ENCODE results near the gene PRIM2. TPM values are rescaled to one million over a fixed set of nuclear protein-coding genes. Genes with fewer than 3 reads are reported as not detected.
"Not testable (repeated sequence)": the region's sequence is repeated elsewhere in the genome, so short reads cannot be mapped to it uniquely, and the experiment has no call there.

The PRIM2 gene
- polyA plus RNA-seq, 1 donor (not counting 4 experiments of a cell fraction or from before 2014, with no cell fraction given): 12.8 TPM

- H3K4me1 ChIP-seq (ENCODE audit: control insufficient read depth, extremely low read depth, insufficient read depth, low read length); H3K36me3 ChIP-seq (ENCODE audit: control insufficient read depth in 2 of 2, extremely low read depth in 1 of 2, insufficient read depth in 2 of 2, low read length in 2 of 2); dilution Hi-C loops (cut with MboI; ENCODE audit: extremely low pct_ligation_motif_present, low sequenced_read_pairs); H3K27me3 ChIP-seq (ENCODE audit: control insufficient read depth, extremely low read depth, insufficient read depth, low read length); H3K9me1 ChIP-seq (ENCODE audit: control insufficient read depth, extremely low read depth, insufficient read depth, low read length); H3K27ac ChIP-seq (ENCODE audit: control insufficient read depth, insufficient read depth, low read length); H3K9ac ChIP-seq (ENCODE audit: control insufficient read depth, extremely low read depth, insufficient read depth, low read length); H3K4me2 ChIP-seq (ENCODE audit: control insufficient read depth, extremely low read depth, insufficient read depth, low read depth, low read length); H3K79me2 ChIP-seq (ENCODE audit: control insufficient read depth, insufficient read depth, low read length); DNase-seq (ENCODE audit: low read depth, low spot score); H3K9me3 ChIP-seq (ENCODE audit: control insufficient read depth, low read depth, low read length); H2AFZ ChIP-seq (ENCODE audit: control insufficient read depth, low read length); FAIRE-seq; H3K4me3 ChIP-seq (ENCODE audit: control insufficient read depth in 2 of 3, extremely low read depth in 1 of 3, insufficient read depth in 2 of 3, low read depth in 1 of 3, low read length in 3 of 3); H4K20me1 ChIP-seq (ENCODE audit: control insufficient read depth, extremely low read depth, insufficient read depth, low read length): not testable (repeated sequence)
Observed at GRCh38 chr6:57515845-57516244, 198.4 kb downstream of the PRIM2 start.

GRCh38 chr6:57516776-57517175, 199.3 kb downstream of the PRIM2 start:
- H2AFZ ChIP-seq (ENCODE audit: control insufficient read depth, low read length); H3K9ac ChIP-seq (ENCODE audit: control insufficient read depth, extremely low read depth, insufficient read depth, low read length); H4K20me1 ChIP-seq (ENCODE audit: control insufficient read depth, extremely low read depth, insufficient read depth, low read length); H3K9me3 ChIP-seq (ENCODE audit: control insufficient read depth, low read depth, low read length); H3K79me2 ChIP-seq (ENCODE audit: control insufficient read depth, insufficient read depth, low read length); H3K9me1 ChIP-seq (ENCODE audit: control insufficient read depth, extremely low read depth, insufficient read depth, low read length); H3K27ac ChIP-seq (ENCODE audit: control insufficient read depth, insufficient read depth, low read length); H3K4me1 ChIP-seq (ENCODE audit: control insufficient read depth, extremely low read depth, insufficient read depth, low read length); DNase-seq (ENCODE audit: low read depth, low spot score); FAIRE-seq; H3K27me3 ChIP-seq (ENCODE audit: control insufficient read depth, extremely low read depth, insufficient read depth, low read length); dilution Hi-C loops (cut with MboI; ENCODE audit: extremely low pct_ligation_motif_present, low sequenced_read_pairs); H3K36me3 ChIP-seq (ENCODE audit: control insufficient read depth in 2 of 2, extremely low read depth in 1 of 2, insufficient read depth in 2 of 2, low read length in 2 of 2); H3K4me2 ChIP-seq (ENCODE audit: control insufficient read depth, extremely low read depth, insufficient read depth, low read depth, low read length); H3K4me3 ChIP-seq (ENCODE audit: control insufficient read depth in 2 of 3, extremely low read depth in 1 of 3, insufficient read depth in 2 of 3, low read depth in 1 of 3, low read length in 3 of 3): not testable (repeated sequence)

DNA sequence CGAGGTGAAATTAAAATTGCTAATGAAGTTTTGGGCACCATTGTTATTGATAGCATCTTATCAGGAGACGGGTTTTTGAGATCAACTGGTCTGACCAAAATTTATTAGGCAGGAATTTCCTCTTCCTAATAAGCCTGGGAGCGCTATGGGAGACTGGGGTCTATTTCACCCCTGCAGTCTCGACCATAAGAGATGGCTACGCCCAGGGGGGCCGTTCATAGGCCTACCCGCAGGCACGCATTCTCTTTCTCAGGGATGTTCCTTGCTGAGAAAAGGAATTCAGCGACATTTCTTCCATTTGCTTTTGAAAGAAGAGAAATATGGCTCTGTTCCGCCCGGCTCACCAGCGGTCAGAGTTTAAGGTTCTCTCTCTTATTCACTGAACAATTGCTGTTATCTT, 201.8 kb downstream of the PRIM2 start:
- H3K9ac ChIP-seq (ENCODE audit: control insufficient read depth, extremely low read depth, insufficient read depth, low read length); H3K79me2 ChIP-seq (ENCODE audit: control insufficient read depth, insufficient read depth, low read length); FAIRE-seq; H3K27ac ChIP-seq (ENCODE audit: control insufficient read depth, insufficient read depth, low read length); H3K9me3 ChIP-seq (ENCODE audit: control insufficient read depth, low read depth, low read length); H3K36me3 ChIP-seq (ENCODE audit: control insufficient read depth in 2 of 2, extremely low read depth in 1 of 2, insufficient read depth in 2 of 2, low read length in 2 of 2); H3K9me1 ChIP-seq (ENCODE audit: control insufficient read depth, extremely low read depth, insufficient read depth, low read length); H3K27me3 ChIP-seq (ENCODE audit: control insufficient read depth, extremely low read depth, insufficient read depth, low read length); H3K4me1 ChIP-seq (ENCODE audit: control insufficient read depth, extremely low read depth, insufficient read depth, low read length); H3K4me3 ChIP-seq (ENCODE audit: control insufficient read depth in 2 of 3, extremely low read depth in 1 of 3, insufficient read depth in 2 of 3, low read depth in 1 of 3, low read length in 3 of 3); H4K20me1 ChIP-seq (ENCODE audit: control insufficient read depth, extremely low read depth, insufficient read depth, low read length); H2AFZ ChIP-seq (ENCODE audit: control insufficient read depth, low read length); H3K4me2 ChIP-seq (ENCODE audit: control insufficient read depth, extremely low read depth, insufficient read depth, low read depth, low read length); DNase-seq (ENCODE audit: low read depth, low spot score); dilution Hi-C loops (cut with MboI; ENCODE audit: extremely low pct_ligation_motif_present, low sequenced_read_pairs): not testable (repeated sequence)

- H2AFZ ChIP-seq (ENCODE audit: control insufficient read depth, low read length); dilution Hi-C loops (cut with MboI; ENCODE audit: extremely low pct_ligation_motif_present, low sequenced_read_pairs); FAIRE-seq: not testable (repeated sequence)
Observed at GRCh38 chr6:57521085-57521484, 203.7 kb downstream of the PRIM2 start.

GRCh38 chr6:57523221-57523620, 205.8 kb downstream of the PRIM2 start:
- H4K20me1 ChIP-seq (ENCODE audit: control insufficient read depth, extremely low read depth, insufficient read depth, low read length); dilution Hi-C loops (cut with MboI; ENCODE audit: extremely low pct_ligation_motif_present, low sequenced_read_pairs); H3K27me3 ChIP-seq (ENCODE audit: control insufficient read depth, extremely low read depth, insufficient read depth, low read length); H3K4me3 ChIP-seq (ENCODE audit: control insufficient read depth in 2 of 3, extremely low read depth in 1 of 3, insufficient read depth in 2 of 3, low read depth in 1 of 3, low read length in 3 of 3); H3K27ac ChIP-seq (ENCODE audit: control insufficient read depth, insufficient read depth, low read length); H3K9ac ChIP-seq (ENCODE audit: control insufficient read depth, extremely low read depth, insufficient read depth, low read length); H3K4me1 ChIP-seq (ENCODE audit: control insufficient read depth, extremely low read depth, insufficient read depth, low read length); H2AFZ ChIP-seq (ENCODE audit: control insufficient read depth, low read length); H3K9me1 ChIP-seq (ENCODE audit: control insufficient read depth, extremely low read depth, insufficient read depth, low read length); H3K9me3 ChIP-seq (ENCODE audit: control insufficient read depth, low read depth, low read length); DNase-seq (ENCODE audit: low read depth, low spot score); H3K79me2 ChIP-seq (ENCODE audit: control insufficient read depth, insufficient read depth, low read length); FAIRE-seq; H3K36me3 ChIP-seq (ENCODE audit: control insufficient read depth in 2 of 2, extremely low read depth in 1 of 2, insufficient read depth in 2 of 2, low read length in 2 of 2); H3K4me2 ChIP-seq (ENCODE audit: control insufficient read depth, extremely low read depth, insufficient read depth, low read depth, low read length): not testable (repeated sequence)

More at GRCh38 chr6:57521085-57521484, 203.7 kb downstream of the PRIM2 start:
- H3K4me1 ChIP-seq (ENCODE audit: control insufficient read depth, extremely low read depth, insufficient read depth, low read length); H4K20me1 ChIP-seq (ENCODE audit: control insufficient read depth, extremely low read depth, insufficient read depth, low read length); H3K9me1 ChIP-seq (ENCODE audit: control insufficient read depth, extremely low read depth, insufficient read depth, low read length); H3K79me2 ChIP-seq (ENCODE audit: control insufficient read depth, insufficient read depth, low read length); H3K27me3 ChIP-seq (ENCODE audit: control insufficient read depth, extremely low read depth, insufficient read depth, low read length); H3K9me3 ChIP-seq (ENCODE audit: control insufficient read depth, low read depth, low read length); H3K27ac ChIP-seq (ENCODE audit: control insufficient read depth, insufficient read depth, low read length); H3K4me2 ChIP-seq (ENCODE audit: control insufficient read depth, extremely low read depth, insufficient read depth, low read depth, low read length); H3K4me3 ChIP-seq (ENCODE audit: control insufficient read depth in 2 of 3, extremely low read depth in 1 of 3, insufficient read depth in 2 of 3, low read depth in 1 of 3, low read length in 3 of 3); H3K9ac ChIP-seq (ENCODE audit: control insufficient read depth, extremely low read depth, insufficient read depth, low read length); H3K36me3 ChIP-seq (ENCODE audit: control insufficient read depth in 2 of 2, extremely low read depth in 1 of 2, insufficient read depth in 2 of 2, low read length in 2 of 2); DNase-seq (ENCODE audit: low read depth, low spot score): not testable (repeated sequence)

Measured in keratinocyte (primary cell).